ENCODE measurements around the gene NRAP.

NRAP gene

GRCh38 chr10:113639966-113640365, 23.9 kb downstream of the NRAP start:
- DNase-seq, result no peak

DNA sequence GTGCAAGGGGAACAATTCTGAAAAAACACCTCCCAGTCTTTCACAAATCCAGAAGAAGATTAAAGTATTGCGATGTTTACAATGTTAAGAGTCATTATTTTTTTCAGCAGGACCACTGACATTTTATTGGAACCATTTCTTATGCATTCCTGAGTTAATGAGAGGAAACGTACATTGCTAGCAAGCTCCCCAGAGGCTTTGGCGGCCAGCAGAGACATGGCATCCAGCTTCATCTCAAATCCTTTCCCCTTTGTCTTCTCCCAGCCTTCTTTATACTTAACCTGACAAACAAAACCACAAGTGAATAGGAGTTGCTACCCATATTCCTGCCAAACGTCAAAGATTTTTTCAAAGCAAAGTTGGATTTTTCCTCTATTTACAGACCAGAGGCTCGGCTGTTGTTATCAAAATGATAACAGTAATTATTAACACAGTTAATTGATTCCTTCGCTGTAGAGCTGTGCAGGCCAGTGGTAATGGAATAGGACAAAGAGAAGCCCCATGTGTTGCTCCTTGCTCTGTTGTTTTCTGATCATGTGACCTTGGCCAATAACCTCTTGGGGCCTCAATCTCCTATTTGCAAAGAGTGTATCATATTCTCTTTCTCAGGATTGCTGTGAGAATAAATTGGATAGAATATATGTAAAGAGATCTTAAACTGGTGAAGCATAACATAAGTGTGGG, 32.0 kb downstream of the NRAP start:
- DNase-seq, result no peak

DNA sequence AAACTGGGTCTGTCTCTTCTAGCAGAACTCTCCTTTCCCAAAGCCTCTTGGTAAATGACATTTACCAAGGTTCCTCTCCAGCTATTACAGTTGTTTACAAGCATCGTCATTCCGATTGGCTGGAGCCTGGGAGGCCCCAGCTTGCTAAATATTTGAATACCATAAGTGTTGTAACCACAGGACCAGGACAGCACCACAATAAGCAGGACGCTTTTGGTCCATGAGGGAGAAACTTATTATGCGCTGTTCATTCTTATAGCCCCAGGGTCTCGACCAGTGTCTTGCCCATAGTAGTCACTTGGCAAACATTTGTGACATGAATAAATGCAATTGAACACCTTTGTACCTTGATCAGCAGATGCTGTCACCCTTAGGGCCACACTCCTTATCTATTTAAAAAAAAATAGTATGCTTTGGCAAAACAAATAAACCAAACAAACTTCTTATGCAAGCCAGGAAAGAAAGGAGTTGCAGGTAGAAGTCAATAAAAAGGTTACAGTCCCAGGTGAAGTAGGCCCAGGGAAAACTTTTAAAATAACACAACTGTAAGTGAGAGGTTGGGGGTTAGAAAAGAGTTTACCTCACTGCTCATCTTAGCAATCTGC, 32.8 kb downstream of the NRAP start:
- no peak for DNase-seq

DNA sequence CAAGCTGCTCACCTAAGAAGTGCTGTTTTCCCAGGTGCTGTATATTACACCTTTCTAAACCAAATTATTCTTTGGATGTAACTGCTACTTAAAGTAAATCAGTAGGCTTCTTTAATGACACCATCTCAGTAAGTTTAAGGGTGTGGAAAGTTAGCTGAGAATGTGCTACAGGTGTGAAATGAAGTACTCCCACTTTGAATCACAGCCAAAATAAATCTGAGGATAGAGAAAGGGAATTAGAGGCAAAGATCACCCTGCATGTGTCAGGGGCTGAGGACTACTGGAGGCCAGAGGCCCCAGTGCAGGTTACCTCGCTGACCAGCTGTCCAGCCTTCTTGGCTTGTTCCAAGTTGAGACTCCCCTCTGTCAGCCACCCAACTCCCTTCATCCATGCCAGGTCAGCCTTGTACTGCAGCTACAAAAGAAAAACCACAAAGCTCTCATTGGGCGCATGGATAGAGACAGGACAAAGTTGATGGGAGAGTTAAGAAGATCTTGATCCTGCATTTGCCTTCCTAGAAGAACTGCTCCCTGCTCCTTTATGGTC, 35.2 kb downstream of the NRAP start:
- DNase-seq, result no peak

GRCh38 chr10:113627836-113628235, 36.0 kb downstream of the NRAP start:
- DNase-seq, result no peak

DNA sequence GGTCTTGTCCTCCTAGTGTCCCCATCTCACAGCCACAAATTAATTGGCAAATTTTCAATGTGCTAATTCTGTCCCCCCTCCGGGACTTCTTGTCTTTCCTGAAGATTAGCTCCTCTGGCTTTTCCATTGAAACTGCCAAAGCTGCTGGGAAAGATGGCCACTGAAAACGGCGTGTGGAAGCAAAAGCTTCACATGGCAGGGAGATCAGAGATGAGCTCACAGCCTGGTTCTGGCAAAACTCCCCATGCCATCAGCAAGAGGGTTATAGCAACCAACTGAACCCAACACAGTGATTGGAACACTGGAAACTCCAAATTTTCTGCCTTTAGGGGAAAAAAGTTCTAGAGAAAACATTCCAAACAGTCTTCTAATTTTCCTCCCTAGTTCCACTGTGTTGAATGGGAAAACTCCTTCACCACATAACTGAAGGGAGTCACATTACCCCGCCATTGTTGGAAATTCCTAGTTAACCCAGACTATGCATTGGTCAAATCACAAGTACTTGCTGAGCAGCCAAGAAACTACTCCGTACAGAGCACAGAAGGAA, 37.0 kb downstream of the NRAP start:
- no peak for DNase-seq

DNA sequence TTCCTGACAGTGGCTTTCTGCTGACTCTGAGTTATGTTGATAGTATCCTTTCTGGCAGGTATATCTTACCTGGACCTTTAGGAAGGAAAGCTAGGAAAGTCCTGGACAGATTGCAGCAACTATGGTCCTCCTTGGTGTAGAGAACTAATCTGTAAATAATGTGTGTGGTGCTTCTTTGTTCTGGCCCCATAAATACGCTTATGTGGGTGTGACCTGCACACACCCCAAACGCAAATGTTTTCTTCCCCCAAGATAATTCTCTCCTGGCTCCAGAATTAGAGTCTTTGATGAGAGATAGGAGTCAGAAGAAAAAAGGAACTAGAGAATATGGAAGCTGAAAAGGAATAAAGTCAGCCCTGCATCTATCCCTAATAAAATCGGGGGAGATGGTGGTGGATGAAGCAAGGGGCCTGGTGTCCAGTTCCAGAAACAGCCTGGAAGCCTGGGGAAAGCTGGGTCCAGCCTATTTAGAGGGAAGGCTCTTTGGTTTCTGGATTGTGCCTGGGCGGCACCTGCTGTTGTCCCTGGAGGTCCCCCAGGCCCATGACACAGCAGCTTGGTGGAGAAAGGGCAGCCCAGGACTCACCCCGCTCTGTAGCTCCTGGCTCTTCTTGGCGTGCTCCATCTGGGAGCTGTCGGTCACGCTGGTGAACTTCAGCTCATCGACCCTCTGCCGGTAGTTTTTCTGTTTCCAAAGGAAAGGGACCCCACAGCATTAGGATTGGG, 38.2 kb downstream of the NRAP start:
- no peak for DNase-seq

DNA sequence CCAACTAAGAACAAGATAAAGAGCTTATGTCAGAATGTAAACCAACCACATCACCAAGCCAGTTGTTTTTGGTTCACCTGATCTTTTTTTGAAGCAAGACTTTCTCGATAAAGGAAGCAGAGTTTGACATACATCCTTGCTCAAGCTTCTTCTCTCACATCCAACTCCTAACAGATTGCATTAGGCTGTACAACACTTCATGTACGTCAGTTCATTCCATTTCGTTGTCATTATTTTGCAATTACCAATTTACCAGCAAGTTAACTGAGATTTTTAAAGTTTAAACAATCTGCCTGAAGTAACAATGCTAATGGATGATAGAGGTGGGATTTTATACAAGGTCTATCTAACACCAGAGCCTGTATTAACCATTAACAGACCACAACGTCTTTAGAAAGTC, 41.0 kb downstream of the NRAP start:
- DNase-seq, result no peak

- no peak for DNase-seq
Measured at GRCh38 chr10:113621799-113622198, 42.0 kb downstream of the NRAP start.

GRCh38 chr10:113620936-113621335, 42.9 kb downstream of the NRAP start:
- no peak for DNase-seq

- DNase-seq, result no peak
Measured at GRCh38 chr10:113620511-113620910, 43.3 kb downstream of the NRAP start.

- no peak for DNase-seq
Measured at GRCh38 chr10:113619401-113619800, 44.4 kb downstream of the NRAP start.

GRCh38 chr10:113618338-113618737, 45.5 kb downstream of the NRAP start:
- DNase-seq, result no peak

- no peak for DNase-seq
Measured at GRCh38 chr10:113617086-113617485, 46.8 kb downstream of the NRAP start.

GRCh38 chr10:113616244-113617074, 47.4 kb downstream of the NRAP start:
- DNase-seq, result peak; percentile 13

- no peak for DNase-seq
Measured at GRCh38 chr10:113613977-113614690, 49.7 kb downstream of the NRAP start.

GRCh38 chr10:113613427-113613826, 50.4 kb downstream of the NRAP start:
- DNase-seq, result no peak

GRCh38 chr10:113612154-113612553, 51.7 kb downstream of the NRAP start:
- no peak for DNase-seq

- DNase-seq, result no peak
Measured at GRCh38 chr10:113610631-113611601, 52.9 kb downstream of the NRAP start.

GRCh38 chr10:113609704-113610108, 54.1 kb downstream of the NRAP start:
- DNase-seq, result no peak
